Mesothelial cell of epicardium (in vitro differentiated cells): ENCODE results near the gene SMIM35. TPM values are rescaled to one million over a fixed set of nuclear protein-coding genes. Genes with fewer than 3 reads are reported as not detected.
"Not testable (repeated sequence)": the region's sequence is repeated elsewhere in the genome, so short reads cannot be mapped to it uniquely, and the experiment has no call there.

ENCODE experiments used
- DNase-seq, 2 experiments: peaks; one replicate each; pipeline ENCODE4 v3.0.0; 2021; ENCODE audit warnings: low spot score in 2 of 2; ENCODE audit not compliant: unreplicated experiment in 2 of 2
- H3K27ac Mint-ChIP-seq: 2 replicates; pipeline ENCODE4 v1.8.0; 2021; ENCODE audit warnings: mixed read lengths
- H3K27me3 Mint-ChIP-seq: 2 replicates; pipeline ENCODE4 v1.8.0; 2021; ENCODE audit warnings: low read depth, mixed read lengths
- H3K36me3 Mint-ChIP-seq: 2 replicates; pipeline ENCODE4 v1.8.0; 2021; ENCODE audit warnings: mixed read lengths
- H3K4me1 Mint-ChIP-seq: 2 replicates; pipeline ENCODE4 v1.8.0; 2021; ENCODE audit warnings: mixed read lengths
- H3K4me3 Mint-ChIP-seq: 2 replicates; pipeline ENCODE4 v1.8.0; 2021; ENCODE audit warnings: mild to moderate bottlenecking, moderate library complexity, mixed read lengths
- H3K9me3 Mint-ChIP-seq: 2 replicates; pipeline ENCODE4 v1.8.0; 2021; ENCODE audit warnings: mixed read lengths
- total RNA-seq: library from RNA; stranded (reverse); gene quantifications from 3 replicates; pipeline ENCODE4 v1.2.1, GENCODE V29; 2021
- TF ChIP-seq, protein P1 (sequence below): fragments of 200-600 bp; sonication (generic); IDR thresholded peaks from one replicate; pipeline ENCODE4 v1.5.0; 2021; ENCODE audit warnings: antibody characterized with exemption; ENCODE audit not compliant: unreplicated experiment

SMIM35 gene
- total RNA-seq, 1 donor from 2014 or later, result not detected

DNA sequence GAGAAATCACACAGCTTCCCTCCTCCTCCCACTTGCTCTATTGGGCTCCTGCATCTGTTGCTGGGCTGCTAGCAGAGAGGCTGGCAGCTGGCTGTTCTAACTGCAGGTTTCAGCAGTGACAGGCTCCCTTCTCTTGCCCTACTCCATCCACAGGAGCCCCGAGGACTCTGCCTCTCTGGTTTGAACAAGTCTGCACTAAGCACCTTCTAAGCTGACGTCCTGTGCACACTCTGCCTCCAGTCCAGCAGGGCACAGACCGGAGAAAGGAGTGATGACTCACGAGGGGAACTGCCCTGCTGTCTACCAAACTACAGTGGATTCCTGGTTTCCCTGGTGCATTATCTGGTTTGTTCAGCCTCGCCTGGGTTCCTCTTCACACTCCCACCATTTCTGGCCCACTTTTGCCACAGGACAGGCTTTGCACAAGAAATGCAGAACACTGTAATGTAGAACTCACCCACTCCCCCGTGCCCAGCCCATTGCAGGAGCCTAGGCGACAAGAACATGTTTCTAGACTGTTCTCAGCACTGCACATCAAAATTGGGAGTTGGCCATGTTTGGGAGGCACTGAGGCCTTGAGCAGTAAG, 74.6 kb downstream of the SMIM35 start:
- TF ChIP-seq, protein P1, sequence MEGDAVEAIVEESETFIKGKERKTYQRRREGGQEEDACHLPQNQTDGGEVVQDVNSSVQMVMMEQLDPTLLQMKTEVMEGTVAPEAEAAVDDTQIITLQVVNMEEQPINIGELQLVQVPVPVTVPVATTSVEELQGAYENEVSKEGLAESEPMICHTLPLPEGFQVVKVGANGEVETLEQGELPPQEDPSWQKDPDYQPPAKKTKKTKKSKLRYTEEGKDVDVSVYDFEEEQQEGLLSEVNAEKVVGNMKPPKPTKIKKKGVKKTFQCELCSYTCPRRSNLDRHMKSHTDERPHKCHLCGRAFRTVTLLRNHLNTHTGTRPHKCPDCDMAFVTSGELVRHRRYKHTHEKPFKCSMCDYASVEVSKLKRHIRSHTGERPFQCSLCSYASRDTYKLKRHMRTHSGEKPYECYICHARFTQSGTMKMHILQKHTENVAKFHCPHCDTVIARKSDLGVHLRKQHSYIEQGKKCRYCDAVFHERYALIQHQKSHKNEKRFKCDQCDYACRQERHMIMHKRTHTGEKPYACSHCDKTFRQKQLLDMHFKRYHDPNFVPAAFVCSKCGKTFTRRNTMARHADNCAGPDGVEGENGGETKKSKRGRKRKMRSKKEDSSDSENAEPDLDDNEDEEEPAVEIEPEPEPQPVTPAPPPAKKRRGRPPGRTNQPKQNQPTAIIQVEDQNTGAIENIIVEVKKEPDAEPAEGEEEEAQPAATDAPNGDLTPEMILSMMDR, result no peak
- H3K27me3 Mint-ChIP-seq, result peaks cover 59% of the 10 kb centered on the region

DNA sequence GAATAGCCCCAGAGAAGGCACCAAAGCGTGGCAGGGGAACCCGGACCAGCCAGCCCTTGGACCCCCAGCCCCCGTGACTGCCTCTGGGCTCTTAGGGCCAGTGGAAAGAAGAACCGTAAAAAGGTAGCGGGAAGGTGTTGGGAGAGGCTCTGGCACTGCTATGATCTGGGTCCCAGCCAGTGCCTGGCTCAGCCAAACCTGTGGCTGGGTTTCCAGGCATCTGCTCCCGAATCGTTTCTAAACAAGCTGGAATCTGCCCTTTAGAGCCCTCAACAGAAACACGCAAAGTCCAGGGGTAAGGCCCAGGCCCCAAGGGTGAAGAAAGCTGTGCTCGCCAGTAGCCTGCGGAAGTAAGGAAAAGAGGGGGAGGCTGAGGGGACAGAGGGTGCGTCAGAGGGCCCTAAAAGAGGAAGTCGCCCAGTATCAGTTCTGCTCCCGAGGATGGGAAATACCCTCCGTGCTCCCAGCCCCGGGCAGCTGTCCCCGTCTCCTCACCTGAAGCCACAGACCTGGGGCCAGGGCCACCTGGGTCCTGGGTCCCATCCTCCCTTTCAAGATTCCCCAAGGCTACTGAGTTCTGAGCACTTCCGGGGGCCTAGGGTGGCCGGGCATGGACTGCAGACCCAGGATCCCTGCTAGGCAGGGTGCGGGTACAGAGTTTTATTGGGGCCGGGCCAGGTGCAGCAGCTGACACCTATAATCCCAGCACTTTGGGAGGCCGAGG, 75.9 kb downstream of the SMIM35 start:
- H3K4me1 Mint-ChIP-seq, result no peaks in the 10 kb centered on the region
- H3K36me3 Mint-ChIP-seq, result no peaks in the 10 kb centered on the region
- no peak for DNase-seq
- TF ChIP-seq, protein P1, result no peak
- no peaks in the 10 kb centered on the region for H3K9me3 Mint-ChIP-seq
- H3K4me3 Mint-ChIP-seq, result no peak overlapping the region
- peaks cover 59% of the 10 kb centered on the region for H3K27me3 Mint-ChIP-seq
- no peak overlapping the region for H3K27ac Mint-ChIP-seq

More for the DNA sequence above, 74.6 kb downstream of the SMIM35 start:
- DNase-seq, result no peak
- Mint-ChIP-seq H3K9me3 (no peaks in the 10 kb centered on the region), H3K36me3 (no peaks in the 10 kb centered on the region), H3K4me1 (no peaks in the 10 kb centered on the region), H3K27ac (no peak overlapping the region), H3K4me3 (no peak overlapping the region)

DNA sequence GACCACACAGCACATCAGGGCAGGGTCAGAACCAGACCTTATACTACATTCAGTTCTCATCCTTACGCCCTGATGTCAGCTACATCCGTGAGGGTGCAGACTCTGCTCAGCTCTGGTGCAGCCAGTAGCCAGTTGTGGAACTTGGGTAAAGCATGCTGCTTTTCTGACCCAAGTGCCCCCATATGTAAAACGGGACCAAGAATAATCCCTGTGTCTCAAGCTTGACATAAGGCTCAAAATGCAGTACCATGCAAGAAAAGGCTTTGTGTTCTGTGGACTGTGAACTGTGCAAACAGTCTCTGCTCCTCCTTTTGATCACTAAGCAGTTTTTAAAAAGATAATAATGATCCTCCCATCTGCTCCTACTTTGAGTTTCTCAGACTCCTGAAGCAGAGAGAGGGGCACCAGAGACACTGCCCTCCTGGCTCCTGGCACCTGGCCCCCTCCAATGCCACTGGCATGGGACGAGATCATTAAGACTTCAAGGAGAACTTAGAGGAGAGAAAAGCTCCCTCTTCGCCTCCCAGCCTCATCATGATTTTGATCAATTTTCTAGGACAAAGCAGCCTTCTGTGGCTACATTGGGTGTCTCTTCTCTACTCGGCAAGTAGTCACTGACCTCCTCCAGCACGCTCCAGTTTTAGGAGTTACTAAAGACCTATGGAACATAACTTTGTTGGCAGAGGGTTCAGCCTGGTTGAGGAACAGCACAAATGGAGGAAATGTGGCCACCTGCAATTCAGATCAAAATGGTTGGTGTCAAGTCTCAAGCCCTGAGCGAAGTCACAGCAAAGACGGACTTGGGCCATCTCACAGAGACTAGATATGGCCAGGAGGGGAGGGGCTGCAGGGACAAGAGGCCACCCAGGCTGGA, 76.7 kb downstream of the SMIM35 start:
- TF ChIP-seq, protein P1, result no peak
- Mint-ChIP-seq H3K27ac (no peak overlapping the region), H3K9me3 (no peaks in the 10 kb centered on the region), H3K4me1 (no peaks in the 10 kb centered on the region), H3K4me3 (no peak overlapping the region), H3K27me3 (peaks cover 58% of the 10 kb centered on the region), H3K36me3 (no peaks in the 10 kb centered on the region)
- DNase-seq, result no peak

DNA sequence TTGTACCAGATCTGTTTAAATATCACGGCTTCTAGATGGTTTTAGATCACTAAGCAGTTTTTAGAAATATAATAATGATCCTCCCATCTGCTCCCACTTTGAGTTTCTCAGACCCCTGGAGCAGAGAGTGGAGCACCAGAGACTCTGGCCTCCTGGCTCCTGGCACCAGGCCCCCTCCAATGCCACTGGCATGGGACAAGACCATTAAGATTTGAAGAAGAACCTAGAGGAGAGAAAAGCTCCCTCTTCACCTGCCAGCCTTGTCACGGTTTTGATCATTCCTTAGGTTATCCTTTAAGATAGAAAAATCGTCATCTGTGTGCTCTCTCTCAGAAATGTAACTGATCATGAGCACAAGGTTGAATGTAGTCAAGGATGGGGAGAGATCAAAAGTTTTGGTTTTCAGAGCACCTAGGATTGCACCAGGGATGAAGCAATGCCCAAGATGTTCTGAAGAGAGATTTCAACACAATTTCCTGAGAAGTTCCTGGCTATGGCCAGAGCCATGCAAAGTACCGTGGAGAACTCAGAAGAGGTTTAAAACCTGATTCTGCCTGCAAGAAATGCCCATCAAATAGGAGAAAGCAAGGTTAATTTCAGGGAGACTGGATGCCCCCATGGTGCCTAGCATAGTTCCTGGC, 78.4 kb downstream of the SMIM35 start:
- TF ChIP-seq, protein P1, result no peak
- no peak overlapping the region for H3K4me3 Mint-ChIP-seq
- no peak overlapping the region for H3K27ac Mint-ChIP-seq
- no peaks in the 10 kb centered on the region for H3K36me3 Mint-ChIP-seq
- peaks cover 7% of the 10 kb centered on the region for H3K9me3 Mint-ChIP-seq
- H3K4me1 Mint-ChIP-seq, result no peaks in the 10 kb centered on the region
- DNase-seq, result peak in 1 of 2 experiments; percentile 33
- peaks cover 54% of the 10 kb centered on the region for H3K27me3 Mint-ChIP-seq

DNA sequence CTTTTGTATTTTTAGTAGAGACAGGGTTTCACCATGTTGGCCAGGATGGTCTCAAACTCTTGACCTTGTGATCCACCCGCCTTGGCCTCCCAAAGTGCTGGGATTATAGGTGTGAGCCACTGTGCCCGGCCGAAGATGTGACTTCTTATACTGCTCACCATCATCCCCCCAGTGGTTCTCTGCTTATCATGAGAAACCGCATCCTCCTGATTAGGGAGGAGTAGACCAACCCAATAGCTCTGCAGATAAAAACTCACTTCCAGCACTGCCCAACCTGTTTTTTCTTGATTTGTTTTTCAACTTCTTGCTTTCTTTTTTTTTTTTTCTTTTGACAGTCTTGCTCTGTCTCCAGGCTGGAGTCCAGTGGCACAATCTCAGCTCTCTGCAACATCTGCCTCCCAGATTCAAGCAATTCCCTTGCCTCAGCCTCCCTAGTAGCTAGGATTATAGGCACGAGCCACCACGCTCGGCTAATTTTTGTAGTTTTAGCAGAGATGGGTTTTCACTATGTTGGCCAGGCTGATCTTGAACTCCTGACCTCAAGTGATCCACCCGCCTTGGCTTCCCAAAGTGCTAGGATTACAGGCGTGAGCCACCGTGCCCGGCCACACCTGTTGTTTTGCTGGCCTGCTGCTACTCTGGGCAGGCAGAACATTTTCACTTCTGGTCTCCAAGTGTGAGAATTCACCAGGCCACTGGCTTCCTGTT, 79.0 kb downstream of the SMIM35 start:
- H3K36me3 Mint-ChIP-seq, H3K4me1 Mint-ChIP-seq, H3K4me3 Mint-ChIP-seq, H3K27ac Mint-ChIP-seq, H3K9me3 Mint-ChIP-seq: not testable (repeated sequence)
- peak in 1 of 2 experiments; percentile 19 for DNase-seq
- H3K27me3 Mint-ChIP-seq, result peaks cover 51% of the 10 kb centered on the region
